GM12878 (cell line): ENCODE measurements around the gene EPHA5. TPM values are rescaled to one million over a fixed set of nuclear protein-coding genes. Genes with fewer than 3 reads are reported as not detected.

Source experiments
- ATAC-seq: fragments of 200-7000 bp; cut with Tn5 transposase; 3 replicates; pipeline ENCODE4 v1.9.1; 2020; ENCODE audit warnings: mild to moderate bottlenecking, moderate library complexity
- BruUV-seq: library from RNA; stranded (reverse); fragments of 400-500 nt; replicated peaks from 2 replicates; lab custom pipeline; 2021; lab: Mats Ljungman, UMichigan
- CTCF ChIA-PET: fragments of 300-600 bp; sonication (Branson Sonifier 250); formaldehyde crosslinking; extraction: SDS; loops from one replicate; lab custom pipeline; 2021; ENCODE audit warnings: inconsistent platforms; lab: Yijun Ruan, JAX
- POLR2A ChIA-PET: fragments of 350-600 bp; formaldehyde crosslinking; extraction: SDS; loops from one replicate; lab custom pipeline; 2021; ENCODE audit warnings: inconsistent platforms; lab: Charles Lee
- RAD21 ChIA-PET: fragments of 300-600 bp; sonication (Branson Sonifier 250); formaldehyde crosslinking; loops from one replicate; lab custom pipeline; 2023; ENCODE audit warnings: antibody characterized with exemption; ENCODE audit not compliant: unreplicated experiment; lab: Charles Lee
- SMC1A ChIA-PET: fragments of 300-600 bp; sonication (Branson Sonifier 250); formaldehyde crosslinking; loops from one replicate; lab custom pipeline; 2023; ENCODE audit not compliant: unreplicated experiment, uncharacterized antibody; lab: Charles Lee
- DNase-seq: peaks from one replicate; pipeline ENCODE4 v3.0.0-alpha.2; 2011; ENCODE audit warnings: low read depth, low spot score
- FAIRE-seq: peaks from 3 replicates; lab custom pipeline; 2011; peaks lifted over from hg19 to GRCh38; lab: Jason Lieb, UNC
- H2AFZ ChIP-seq: 2 replicates; pipeline ENCODE4 v1.6.0; 2011; ENCODE audit warnings: low read depth, low read length, control low read depth; ENCODE audit not compliant: control insufficient read depth
- H3K27ac ChIP-seq: 2 replicates; pipeline ENCODE4 v1.5.1; 2011; ENCODE audit warnings: control low read depth; ENCODE audit not compliant: control insufficient read depth, insufficient read depth
- H3K27me3 ChIP-seq, 2 experiments: replicated peaks in 1 of 2; 2 replicates each; pipeline versions ENCODE4 v1.6.0 to v1.6.1; 2011; ENCODE audit warnings: low read length in 1 of 2; ENCODE audit not compliant: control insufficient read depth in 2 of 2, insufficient read depth in 2 of 2
- H3K36me3 ChIP-seq, 2 experiments: 2 replicates each; pipeline ENCODE4 v1.5.1; 2011; ENCODE audit warnings: low read length in 1 of 2; ENCODE audit not compliant: control insufficient read depth in 2 of 2, insufficient read depth in 2 of 2
- H3K4me1 ChIP-seq: 2 replicates; pipeline ENCODE4 v1.6.1; 2011; ENCODE audit warnings: mild to moderate bottlenecking, low read length, moderate library complexity, mixed read lengths; ENCODE audit not compliant: control insufficient read depth, insufficient read depth
- H3K4me2 ChIP-seq: 2 replicates; pipeline ENCODE4 v1.6.0; 2011; ENCODE audit warnings: control low read depth; ENCODE audit not compliant: control insufficient read depth, insufficient read depth
- H3K4me3 ChIP-seq: fragments of 200-600 bp; sonication (generic); 2 replicates; pipeline ENCODE4 v1.5.1; 2016
- H3K79me2 ChIP-seq: 2 replicates; pipeline ENCODE4 v1.6.0; 2011; ENCODE audit warnings: low read length; ENCODE audit not compliant: control insufficient read depth, insufficient read depth
- H3K9ac ChIP-seq: 2 replicates; pipeline ENCODE4 v1.8.0; 2011; ENCODE audit warnings: low read length, control low read depth, mixed read lengths; ENCODE audit not compliant: control insufficient read depth, insufficient read depth
- H3K9me3 ChIP-seq: replicated peaks from 3 replicates; pipeline ENCODE4 v1.5.1; 2011; ENCODE audit warnings: mild to moderate bottlenecking, low read length; ENCODE audit not compliant: control insufficient read depth, insufficient read depth
- H4K20me1 ChIP-seq: 2 replicates; pipeline ENCODE4 v1.6.0; 2011; ENCODE audit not compliant: control insufficient read depth, insufficient read depth
- BCL11A ChIP-seq: IDR thresholded peaks from 2 replicates; pipeline ENCODE4 v1.6.1; 2011; ENCODE audit warnings: low read depth, low read length
- POLR2AphosphoS2 ChIP-seq: IDR thresholded peaks from 2 replicates; pipeline ENCODE4 v1.6.1; 2011; ENCODE audit warnings: low read depth, mild to moderate bottlenecking, low read length, improper control_type of control experiment, moderate library complexity
- SMAD1 ChIP-seq: fragments of 450-650 bp; IDR thresholded peaks from 2 replicates; pipeline ENCODE4 v1.6.1; 2018; ENCODE audit warnings: mild to moderate bottlenecking, low read depth; ENCODE audit not compliant: partially characterized antibody
- SUPT20H ChIP-seq: IDR thresholded peaks from 2 replicates; pipeline ENCODE4 v1.6.1; 2011; ENCODE audit warnings: low read depth, mild to moderate bottlenecking, low read length, moderate library complexity, borderline replicate concordance; ENCODE audit not compliant: control insufficient read depth
- WGBS: methylation state at CpG from one replicate; pipeline ENCODE4 v1.1.6; 2016; ENCODE audit warnings: low lambda C conversion rate; ENCODE audit not compliant: insufficient replicate concordance, insufficient coverage; ENCODE audit errors: missing lambda C conversion rate; 5-methylcytosine and 5-hydroxymethylcytosine counted together
- in situ Hi-C: fragments of 300-500 bp; cut with MboI; formaldehyde crosslinking; loops from 9 replicates; pipeline ENCODE4 v1.14.3; 2018; ENCODE audit warnings: mixed read lengths
- intact Hi-C: fragments of 100-400 bp; cut with micrococcal nuclease; formaldehyde crosslinking; loops from one replicate; pipeline ENCODE4 v1.14.2; 2022; ENCODE audit not compliant: unreplicated experiment
- polyA plus RNA-seq, 11 experiments: library from polyadenylated mRNA; depleted of rRNA in 4 of 11; unstranded in 6 of 11; stranded (reverse) in 5 of 11; fragments of >200 nt; fragmentation: Nextera tagmentation in 4 of 11; fragmentation: Illumina TruSeq in 1 of 11; extraction: Ambion mirVana in 4 of 11; extraction: Trizol in 1 of 11; gene quantifications; 1 replicate in 1 of 11; 2 replicates in 10 of 11; pipeline versions ENCODE4 v1.2.1 to v1.2.3, GENCODE V29; 2011 to 2016; ENCODE audit warnings: inconsistent platforms in 2 of 11, missing spikeins in 2 of 11, low read depth in 1 of 11
- total RNA-seq, 4 experiments: library from RNA; depleted of rRNA in 3 of 4; stranded (reverse); fragments of >200 nt in 3 of 4; fragmentation: Illumina TruSeq in 1 of 4; extraction: Trizol in 1 of 4; gene quantifications; 2 replicates each; pipeline versions ENCODE4 v1.2.1 to v1.2.3, GENCODE V29; 2013 to 2021

EPHA5 gene
- total and polyA plus RNA-seq, 10 of the 15 experiments (the other 5 are each of a cell fraction or from before 2014, with no cell fraction given), result not detected

DNA sequence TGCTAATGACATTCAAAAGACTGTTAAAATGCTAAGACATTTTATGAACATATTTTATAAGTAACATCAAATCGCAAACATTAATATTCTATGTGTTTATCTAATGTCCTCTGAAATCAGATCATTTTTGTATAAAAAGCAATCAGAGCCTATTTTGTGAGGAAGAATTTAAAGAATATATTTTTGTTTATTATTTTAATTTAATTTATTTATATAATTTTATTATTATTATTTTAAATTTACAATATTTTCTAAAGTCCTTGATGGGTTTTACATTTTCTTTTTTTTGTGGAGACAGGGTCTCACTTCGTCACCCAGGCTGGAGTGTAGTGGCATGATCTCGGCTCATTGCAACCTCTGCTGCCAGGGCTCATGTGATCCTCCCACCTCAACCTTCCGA, 262.8 kb downstream of the EPHA5 start:
- Histone ChIP-seq H3K4me1 (no peaks in the 10 kb centered on the region), H3K79me2 (no peaks in the 10 kb centered on the region), H3K9ac (no peak overlapping the region), H4K20me1 (no peaks in the 10 kb centered on the region), H3K9me3 (no peaks in the 10 kb centered on the region), H3K27ac (no peak overlapping the region), H3K36me3 (no peaks in the 10 kb centered on the region), H3K27me3 (no peaks in the 10 kb centered on the region), H2AFZ (no peak overlapping the region), H3K4me3 (no peak overlapping the region), H3K4me2 (no peak overlapping the region)
- 27% methylated on average over 4 of the region's 4 CpGs for WGBS
- ChIA-PET POLR2A (no interaction called here), RAD21 (no interaction called here), CTCF (no interaction called here), SMC1A (no interaction called here)
- FAIRE-seq, result no peak
- intact Hi-C loops, result no loop called here
- no peak for DNase-seq
- ATAC-seq, result no peak
- in situ Hi-C loops, result no loop called here
- no TSS peak for BruUV-seq
- no peak for TF ChIP-seq SMAD1

DNA sequence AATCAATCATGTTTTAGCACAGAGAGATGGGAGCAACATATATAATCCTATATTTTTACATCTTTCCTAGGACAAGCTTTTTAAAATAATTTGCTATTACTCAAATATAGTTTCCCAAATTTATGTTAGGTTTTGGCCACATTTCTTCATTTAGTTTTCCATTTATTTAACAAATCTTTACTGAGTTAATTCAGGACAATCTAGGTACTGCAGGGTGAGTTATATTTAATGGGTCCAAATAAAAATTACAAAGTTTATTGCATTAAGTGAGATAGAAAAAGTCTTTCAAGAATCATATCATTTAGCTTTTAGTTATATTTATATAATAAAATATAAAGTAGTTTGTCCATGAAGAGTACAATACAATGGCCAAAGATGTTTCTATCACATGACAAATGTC, 269.2 kb downstream of the EPHA5 start:
- Histone ChIP-seq H3K27ac (no peak overlapping the region), H3K36me3 (no peaks in the 10 kb centered on the region), H3K4me2 (no peak overlapping the region), H2AFZ (no peak overlapping the region), H4K20me1 (no peaks in the 10 kb centered on the region), H3K79me2 (no peaks in the 10 kb centered on the region), H3K9me3 (no peaks in the 10 kb centered on the region; the same call in 2 of the 3 replicates), H3K9ac (no peak overlapping the region), H3K27me3 (no peaks in the 10 kb centered on the region), H3K4me3 (no peak overlapping the region), H3K4me1 (no peaks in the 10 kb centered on the region)
- DNase-seq, result no peak
- intact Hi-C loops (no loop called here), in situ Hi-C loops (no loop called here)
- no TSS peak for BruUV-seq
- ChIA-PET RAD21 (no interaction called here), SMC1A (no interaction called here), CTCF (no interaction called here), POLR2A (no interaction called here)
- no peak for FAIRE-seq
- no peak for TF ChIP-seq SUPT20H
- no peak for TF ChIP-seq POLR2AphosphoS2
- no peak for TF ChIP-seq BCL11A
- ATAC-seq, result no peak
